Head of caudate nucleus (tissue), 42 donors: ENCODE data around the gene TUT7.
A peak's percentile ranks its signal among the peaks of the same experiment; 100 is the strongest.

Experiments
- DNase-seq, 42 donors: peaks; one replicate each; pipeline versions ENCODE4 v3.0.0 to v3.0.0-alpha.2; 2020 to 2021; ENCODE audit warnings: mixed read lengths in 7 of 42
- intact Hi-C: fragments of 100-400 bp; cut with DNase I; formaldehyde crosslinking; loops from one replicate; pipeline ENCODE4 v1.15.0; 2022

TUT7 gene

DNA sequence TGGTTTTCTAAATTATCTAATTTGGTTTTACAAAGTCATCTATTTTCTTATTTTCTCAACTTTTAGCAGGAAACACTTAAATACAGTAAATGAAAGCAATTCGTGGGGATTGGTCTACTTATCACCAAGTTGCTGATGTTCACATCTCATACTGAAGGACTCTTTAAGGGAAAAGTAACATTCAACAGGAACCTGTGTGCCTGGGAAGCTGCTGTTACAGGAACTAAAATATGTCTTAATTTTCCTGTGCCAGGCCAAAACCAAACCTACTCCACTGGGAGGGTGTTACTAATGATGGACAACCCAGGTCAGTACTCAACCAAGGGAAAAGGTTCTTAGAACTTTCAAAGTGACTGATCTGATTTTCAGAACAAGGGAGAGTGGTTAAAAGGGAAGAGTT is 77.1 kb downstream of the TUT7 start:
- DNase-seq = no peak
- intact Hi-C loops = no loop called here

DNA sequence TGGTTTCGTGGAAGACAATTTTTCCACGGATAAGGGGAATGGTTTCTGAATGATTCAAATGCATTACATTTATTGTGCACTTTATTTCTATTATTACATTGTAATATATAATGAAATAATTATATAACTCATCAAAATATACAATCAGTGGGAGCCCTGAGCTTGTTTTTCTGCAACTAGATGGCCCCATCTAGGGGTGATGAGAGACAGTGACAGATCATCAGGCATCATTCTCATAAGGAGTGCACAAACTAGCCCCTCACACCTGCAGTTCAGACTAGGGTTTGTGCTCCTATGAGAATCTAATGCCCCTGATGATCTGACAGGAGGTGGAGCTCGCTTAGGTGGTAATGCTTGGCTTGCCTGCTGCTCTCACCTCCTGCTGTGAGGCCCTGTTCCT is 78.2 kb downstream of the TUT7 start:
- intact Hi-C loops = no loop called here
- no peak for DNase-seq

DNA sequence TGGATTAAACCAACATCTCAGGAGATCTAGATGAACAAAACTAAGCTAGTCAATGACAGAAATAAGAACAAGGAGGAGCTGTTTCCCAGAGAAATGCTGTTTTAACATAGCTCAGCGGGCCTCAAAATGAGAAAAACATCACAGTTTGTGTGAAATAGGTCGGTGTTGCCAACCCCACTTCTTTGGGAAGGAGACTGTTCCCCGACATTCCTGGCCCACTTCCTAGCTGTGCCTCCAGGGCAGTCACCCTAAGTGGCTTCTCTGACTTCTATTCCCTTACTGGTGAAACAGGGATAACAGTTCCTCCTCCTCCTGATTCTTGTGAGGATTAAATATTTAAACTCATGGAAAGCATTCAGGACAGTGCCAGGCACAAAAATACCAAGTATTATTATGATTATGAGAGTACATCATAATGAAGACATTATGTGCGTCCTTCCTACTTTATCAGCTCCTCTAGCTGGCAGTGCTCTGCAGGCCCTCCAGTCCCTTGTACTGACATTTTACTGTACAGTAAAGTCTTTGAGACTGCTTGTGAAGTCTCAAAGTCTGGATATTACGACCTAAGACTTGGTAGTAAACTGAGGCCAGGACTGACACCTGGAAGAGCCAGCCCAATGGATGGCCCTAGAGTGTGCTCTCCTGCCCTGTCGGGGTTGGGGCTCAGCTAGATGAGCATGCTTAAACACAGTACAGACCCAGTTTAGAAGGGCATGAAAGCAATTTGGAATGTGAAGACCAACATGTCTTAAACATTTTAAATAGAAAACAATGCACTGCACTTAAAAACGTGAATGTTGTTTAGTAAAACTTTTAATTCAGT is 79.2 kb downstream of the TUT7 start:
- DNase-seq = no peak
- intact Hi-C loops = no loop called here

DNA sequence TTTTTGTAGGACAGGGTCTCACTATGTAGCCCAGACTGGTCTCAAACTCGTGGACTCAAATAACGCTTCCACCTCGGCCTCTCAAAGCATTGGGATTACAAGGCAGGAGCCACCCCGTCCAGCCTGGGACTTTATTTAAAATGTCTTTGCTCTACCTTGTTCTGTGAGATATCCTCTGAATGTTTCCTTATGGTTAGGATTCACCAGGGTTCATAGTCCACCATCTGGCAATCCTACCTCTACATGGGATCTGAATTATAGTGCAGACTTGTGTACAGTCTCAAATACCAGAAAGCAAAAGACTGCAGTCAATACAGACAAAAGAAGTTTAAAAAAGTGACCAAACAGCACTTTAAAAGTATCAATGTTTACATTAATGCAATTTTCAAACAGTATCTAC is 82.0 kb downstream of the TUT7 start:
- intact Hi-C loops = no loop called here
- no peak for DNase-seq

DNA sequence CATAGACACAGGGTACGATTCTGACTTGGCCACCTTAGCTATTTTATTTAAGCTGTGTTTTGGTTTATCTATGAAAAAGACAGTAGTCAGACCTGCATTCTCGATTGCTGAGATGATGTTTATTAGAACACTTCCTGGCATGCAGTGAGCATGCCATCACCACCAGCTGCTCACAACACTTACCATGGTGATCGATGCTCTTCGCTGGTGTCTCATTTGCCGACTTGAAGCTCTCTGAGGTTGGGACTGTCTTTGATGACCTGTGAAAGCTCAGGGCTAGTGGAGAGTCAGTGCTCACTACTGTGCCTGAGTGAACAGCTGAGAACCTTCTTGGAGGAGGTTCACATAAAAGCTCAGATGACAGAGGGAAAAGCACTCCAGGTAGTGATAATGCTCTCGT is 90.3 kb downstream of the TUT7 start:
- DNase-seq = no peak
- intact Hi-C loops = no loop called here

DNA sequence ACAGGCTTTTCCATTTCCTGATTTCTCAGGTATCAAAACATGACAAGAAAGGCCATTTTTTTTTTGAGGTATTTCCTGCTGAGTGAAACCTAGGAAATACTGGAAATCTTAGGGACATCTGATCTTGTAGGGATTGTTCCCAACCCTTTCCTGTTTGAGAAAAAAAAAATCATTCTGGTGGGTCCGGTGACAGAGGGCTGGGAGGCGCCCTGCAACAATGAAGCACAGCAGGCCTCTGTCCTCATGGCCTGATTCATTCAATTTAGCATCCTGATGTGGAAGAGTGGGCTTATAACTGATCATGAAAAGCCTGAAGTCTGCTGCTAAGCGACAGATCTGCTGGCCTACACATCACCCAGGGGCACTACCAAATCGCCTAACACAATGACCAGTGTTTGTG is 91.7 kb downstream of the TUT7 start:
- intact Hi-C loops = no loop called here
- DNase-seq = no peak

DNA sequence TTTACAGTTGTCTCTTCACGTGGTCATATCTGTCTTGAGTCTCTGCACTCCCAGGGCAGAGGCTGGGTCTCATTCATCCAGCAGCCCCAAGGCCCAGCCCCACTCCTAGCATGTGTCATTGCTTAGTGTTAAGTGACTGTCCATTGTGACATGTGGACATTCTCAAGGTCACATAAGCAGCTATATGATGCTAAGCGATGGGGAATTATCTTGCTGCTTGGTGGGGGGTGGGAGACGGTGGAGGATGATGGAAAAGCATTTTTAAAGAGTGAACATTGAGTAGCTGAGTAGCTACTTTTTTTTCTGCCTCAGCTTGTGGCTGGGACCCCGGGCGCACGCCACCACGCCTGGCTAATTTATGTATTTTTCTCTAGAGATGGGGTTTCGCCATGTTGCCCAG is 94.7 kb downstream of the TUT7 start, which contains the start of gene C9orf153:
C9orf153 (minus strand) TSS at position 101 of the 400 bp plus-strand sequence. CDS start 30,054 bp downstream, outside the sequence.
- intact Hi-C loops = no loop called here
- DNase-seq = no peak

DNA sequence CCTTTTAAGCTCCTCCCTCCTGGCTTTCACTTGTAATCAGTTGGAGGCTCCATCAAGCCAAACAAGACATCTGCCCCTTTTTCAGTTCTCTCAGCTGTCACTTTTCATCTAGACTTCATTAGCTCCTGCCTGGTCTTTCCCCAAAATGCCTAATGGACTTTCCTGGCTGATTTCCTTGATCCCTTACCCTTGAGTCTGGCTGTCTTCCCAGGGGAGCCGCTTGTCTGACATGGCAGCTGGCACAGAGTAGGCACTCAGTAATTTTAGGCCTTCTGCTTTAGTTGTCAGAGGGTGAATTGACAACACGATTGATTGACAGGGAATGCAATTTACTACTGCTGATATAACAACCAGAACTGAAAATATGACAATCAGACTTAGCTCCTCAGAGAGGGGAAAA is 96.8 kb downstream of the TUT7 start:
- DNase-seq = no peak
- intact Hi-C loops = no loop called here

DNA sequence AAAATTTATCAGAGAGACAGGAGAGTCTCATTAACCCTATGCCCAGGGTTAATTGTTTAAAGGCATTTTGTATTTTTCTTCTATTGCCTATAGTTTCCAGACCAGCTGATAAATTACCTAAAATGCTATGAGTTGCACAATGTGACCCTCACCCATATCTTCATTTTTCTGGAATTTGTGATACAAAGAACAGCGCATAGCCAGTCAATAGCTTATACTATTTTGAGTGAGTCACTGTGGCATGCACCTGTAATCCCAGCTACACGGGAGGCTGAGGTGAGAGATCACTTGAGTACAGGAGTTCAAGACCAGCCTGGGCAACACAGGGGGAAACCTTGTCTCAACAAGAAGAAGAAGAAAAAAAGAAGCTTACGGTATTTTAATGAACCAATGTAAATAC is 97.6 kb downstream of the TUT7 start:
- no peak for DNase-seq
- intact Hi-C loops = no loop called here

DNA sequence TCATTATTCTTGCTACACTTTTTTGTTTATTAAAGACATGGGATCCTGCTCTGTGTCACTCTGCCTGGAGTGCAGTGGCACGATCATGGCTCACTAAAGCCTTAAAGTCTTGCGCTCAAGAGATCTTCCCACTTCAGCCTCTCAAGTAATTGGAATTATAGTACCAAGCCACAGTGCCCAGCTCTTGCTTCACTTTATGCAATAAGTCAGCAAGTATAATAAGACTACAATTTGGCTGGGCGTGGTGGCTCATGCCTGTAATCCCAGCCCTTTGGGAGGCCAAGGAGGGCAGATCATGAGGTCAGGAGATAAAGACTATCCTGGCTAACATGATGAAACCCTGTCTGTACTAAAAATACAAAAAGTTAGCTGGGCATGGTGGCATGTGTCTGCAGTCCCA is 100.6 kb downstream of the TUT7 start:
- DNase-seq = no peak

DNA sequence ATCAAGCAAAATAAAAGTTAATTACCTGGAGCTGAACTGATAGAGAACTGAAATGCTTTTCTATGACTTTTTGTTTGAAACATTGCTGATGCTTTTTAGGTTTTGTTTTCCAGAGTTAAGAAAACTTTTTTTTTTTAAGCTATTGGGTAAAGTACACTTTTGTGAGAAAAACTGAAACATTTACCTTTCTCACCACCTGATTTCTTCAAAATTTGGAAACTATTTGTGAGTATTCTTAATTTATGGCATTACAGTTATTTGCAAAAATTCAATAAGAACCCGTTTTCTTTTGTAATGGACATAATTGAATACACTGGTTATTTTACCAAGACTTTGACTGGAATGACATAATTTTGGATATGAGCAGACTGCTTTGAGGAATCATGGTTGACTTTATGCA is 101.3 kb downstream of the TUT7 start:
- no peak for DNase-seq
- intact Hi-C loops = no loop called here

More for the DNA sequence above, 100.6 kb downstream of the TUT7 start:
- intact Hi-C loops = no loop called here

DNA sequence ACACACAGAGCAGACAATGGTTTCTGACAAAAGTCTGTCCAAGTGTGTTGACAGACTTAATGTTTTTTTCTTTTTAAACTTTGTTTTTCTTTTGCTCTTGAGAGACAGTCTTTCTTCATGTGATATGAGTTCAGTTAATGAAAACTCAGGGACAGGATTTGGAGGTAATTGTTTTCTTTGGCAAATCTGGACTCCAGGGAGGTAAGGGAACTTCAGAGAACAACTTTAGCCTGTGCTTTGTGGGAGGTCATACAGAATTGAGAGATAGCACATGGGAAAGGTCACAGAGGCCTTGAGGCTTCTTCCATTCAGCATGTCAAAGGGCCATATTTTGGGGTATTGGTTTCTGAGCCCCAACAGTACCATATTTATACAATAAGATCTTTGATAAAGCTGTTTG is 104.1 kb downstream of the TUT7 start:
- DNase-seq = no peak
- intact Hi-C loops = no loop called here

DNA sequence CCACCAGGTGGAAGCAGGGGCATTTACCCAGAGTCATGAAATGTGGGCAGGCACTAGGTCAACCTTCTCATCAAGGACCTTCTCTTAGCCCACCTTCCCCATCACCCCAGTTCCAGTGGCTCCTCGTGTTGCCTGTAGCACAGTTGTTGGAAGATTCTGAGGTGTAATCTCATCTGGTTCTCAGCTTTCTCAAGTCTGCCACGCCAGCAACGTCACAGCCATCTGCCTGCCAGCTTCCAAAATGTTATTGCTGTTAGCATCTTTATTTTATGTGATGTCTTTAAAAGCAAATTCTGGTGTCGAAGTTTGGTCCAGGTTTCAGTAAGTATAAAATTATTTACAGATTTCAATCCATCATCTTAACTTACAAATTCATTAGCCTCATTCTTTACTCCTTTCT is 105.5 kb downstream of the TUT7 start:
- intact Hi-C loops = no loop called here
- no peak for DNase-seq

DNA sequence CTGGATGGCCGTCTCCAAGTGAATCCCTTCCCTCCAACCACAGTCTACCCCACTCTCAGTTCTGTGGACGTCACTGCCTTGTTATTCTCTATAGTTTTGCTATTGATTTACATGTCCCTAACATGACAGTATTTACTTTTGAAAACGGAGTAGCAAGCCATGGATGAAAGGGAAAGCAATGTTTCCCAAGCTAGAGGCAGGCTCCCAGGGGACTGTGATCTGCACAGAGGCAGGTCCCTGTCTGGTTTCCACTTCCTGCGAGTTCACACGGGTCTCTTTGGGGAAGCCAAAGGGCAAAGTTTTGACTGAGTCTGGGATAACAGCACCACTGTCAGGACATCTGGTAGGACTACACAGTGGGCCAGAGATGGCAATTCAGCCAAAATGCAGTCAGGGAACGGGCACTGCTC is 107.5 kb downstream of the TUT7 start:
- intact Hi-C loops = no loop called here
- DNase-seq = peak in 2 of 42 donors; percentile 28 to 52

DNA sequence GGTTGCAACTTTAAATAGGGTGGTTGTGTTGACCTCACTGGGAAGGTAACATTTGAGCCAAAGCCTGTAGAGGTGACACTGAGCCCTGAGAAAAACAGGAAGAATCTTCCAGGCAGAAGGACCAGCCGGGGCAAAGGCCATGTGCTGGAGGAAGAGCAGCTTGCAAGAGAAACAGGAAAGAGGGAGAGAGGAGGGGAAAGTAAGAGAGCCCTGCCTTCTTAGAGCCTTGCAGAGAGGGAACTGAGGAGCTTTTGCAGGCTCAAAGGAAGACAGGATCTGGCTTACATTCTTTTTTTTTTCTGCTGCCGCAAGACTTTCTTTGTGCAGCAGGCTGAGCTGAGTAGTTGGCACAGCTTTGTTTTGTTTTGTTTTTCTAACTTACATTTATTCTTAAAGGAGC is 112.1 kb downstream of the TUT7 start:
- intact Hi-C loops = no loop called here
- DNase-seq = no peak

DNA sequence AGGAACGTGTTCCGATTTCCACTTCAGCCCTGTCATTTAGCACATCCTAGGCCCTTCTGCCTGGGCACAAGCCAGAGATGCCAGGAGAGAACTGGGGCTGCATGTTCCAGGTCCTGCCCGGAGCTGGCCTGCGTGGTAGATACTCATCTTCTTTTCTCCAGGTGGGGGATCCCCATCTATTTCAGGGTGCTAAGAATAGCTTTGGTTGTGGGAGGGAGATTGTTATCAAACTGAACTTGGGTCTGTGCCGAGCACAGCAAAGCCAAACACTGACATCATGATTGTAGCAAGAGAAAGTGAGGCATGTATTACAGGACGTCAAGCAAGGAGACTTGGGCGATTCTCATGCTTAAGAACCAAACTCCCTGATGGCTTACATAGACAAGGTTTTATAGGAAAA is 113.0 kb downstream of the TUT7 start:
- DNase-seq = no peak
- intact Hi-C loops = no loop called here

DNA sequence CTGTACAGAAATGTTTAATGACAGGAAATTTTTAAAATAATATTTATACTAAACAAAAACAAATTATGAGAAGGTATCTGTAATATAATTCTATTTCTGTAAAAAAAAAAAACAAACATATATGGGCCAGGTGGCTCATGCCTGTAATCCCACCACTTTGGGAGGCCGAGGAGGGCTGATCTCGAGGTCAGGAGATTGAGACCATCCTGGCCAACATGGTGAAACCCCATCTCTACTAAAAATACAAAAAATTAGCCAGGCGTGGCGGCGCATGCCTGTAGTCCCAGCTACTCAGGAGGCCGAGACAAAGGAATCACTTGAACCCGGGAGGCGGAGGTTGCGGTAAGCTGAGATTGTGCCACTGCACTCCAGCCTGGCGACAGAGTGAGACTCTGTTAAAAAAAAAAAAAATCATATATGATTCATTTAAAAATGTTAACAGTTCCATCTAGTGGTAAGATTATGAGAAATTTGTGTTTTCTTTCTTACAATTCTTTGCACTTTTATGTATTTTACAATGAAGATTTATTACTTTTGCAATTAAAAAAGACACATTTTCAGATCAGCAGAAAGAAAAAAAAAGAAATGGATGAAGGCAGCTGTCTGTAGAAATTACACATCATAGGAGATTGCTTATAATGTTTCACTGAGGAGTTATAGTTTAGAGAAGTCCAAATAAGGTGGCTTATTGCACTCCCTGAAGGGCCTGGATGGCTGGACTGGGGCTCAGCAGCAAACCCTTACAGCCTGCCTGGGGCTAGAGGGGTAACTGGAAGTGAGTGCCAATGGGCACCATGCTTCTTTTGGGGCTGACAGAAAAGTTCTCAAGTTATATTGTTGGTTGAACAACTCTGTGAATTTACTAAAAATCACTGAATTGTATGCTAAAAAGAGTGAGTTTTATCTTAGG is 115.1 kb downstream of the TUT7 start:
- intact Hi-C loops = no loop called here
- no peak for DNase-seq
